Measurements from ENCODE around the gene BCL2L2.

GRCh38 chr14:23323838-23324454 is 17.3 kb downstream of the BCL2L2 start:
- TF ChIP-seq POLR2A (IDR thresholded peaks at IDR 0.05) (no peak), CTCF (IDR thresholded peaks at IDR 0.05) (no peak), EP300 (IDR thresholded peaks at IDR 0.05) (no peak)
